Measurements from ENCODE around the gene TRAIP.
A peak's percentile ranks its signal among the peaks of the same experiment; 100 is the strongest.
"Not testable (repeated sequence)": the region's sequence is repeated elsewhere in the genome, so short reads cannot be mapped to it uniquely, and the experiment has no call there.

TRAIP gene, protein sequence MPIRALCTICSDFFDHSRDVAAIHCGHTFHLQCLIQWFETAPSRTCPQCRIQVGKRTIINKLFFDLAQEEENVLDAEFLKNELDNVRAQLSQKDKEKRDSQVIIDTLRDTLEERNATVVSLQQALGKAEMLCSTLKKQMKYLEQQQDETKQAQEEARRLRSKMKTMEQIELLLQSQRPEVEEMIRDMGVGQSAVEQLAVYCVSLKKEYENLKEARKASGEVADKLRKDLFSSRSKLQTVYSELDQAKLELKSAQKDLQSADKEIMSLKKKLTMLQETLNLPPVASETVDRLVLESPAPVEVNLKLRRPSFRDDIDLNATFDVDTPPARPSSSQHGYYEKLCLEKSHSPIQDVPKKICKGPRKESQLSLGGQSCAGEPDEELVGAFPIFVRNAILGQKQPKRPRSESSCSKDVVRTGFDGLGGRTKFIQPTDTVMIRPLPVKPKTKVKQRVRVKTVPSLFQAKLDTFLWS

DNA sequence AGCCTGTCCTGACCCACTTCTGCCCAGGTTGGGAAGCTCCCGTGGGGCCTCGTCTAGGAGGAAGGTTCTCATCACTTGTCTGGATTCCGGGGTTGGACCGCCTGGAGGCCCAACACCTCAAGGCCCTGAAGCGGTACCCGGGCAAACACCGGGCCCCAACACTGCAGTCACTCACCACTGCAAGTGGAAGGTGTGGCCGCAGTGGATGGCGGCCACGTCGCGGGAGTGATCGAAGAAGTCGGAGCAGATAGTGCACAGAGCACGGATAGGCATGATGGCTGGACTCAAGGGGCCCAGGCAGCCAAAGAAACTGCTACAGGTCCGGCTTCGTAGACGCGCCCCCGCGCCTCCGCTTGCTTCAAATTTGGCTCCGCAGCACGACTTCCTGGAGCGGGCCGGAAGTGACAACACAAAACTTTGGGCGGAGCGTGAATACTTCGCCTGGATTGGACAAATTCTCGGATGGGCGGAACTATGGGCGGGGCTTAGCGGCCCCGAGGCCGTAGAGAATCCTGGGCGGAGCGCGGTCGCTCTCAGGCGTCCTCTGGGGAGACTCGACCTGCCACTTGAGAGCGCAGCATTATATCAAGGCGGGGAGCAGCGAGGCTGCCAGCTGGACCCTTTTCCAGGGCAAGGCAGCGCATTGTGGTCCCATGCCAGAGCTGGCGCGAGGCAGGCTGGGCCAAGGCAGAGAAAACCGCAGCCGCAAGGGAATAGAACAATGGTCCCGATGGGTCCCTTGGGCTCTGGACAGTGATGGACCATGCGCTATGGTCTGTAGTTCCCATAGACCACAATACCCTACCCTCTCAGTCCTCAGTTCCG is at the start of gene TRAIP:
Gene TRAIP (minus strand): TSS at position 384 of the 825 bp plus-strand sequence. CDS start 111 bp downstream, at position 273.
- intact Hi-C loops (cut with DNase I): no loop called here
- peak; percentile 86 to 99 (median 94) for DNase-seq

DNA sequence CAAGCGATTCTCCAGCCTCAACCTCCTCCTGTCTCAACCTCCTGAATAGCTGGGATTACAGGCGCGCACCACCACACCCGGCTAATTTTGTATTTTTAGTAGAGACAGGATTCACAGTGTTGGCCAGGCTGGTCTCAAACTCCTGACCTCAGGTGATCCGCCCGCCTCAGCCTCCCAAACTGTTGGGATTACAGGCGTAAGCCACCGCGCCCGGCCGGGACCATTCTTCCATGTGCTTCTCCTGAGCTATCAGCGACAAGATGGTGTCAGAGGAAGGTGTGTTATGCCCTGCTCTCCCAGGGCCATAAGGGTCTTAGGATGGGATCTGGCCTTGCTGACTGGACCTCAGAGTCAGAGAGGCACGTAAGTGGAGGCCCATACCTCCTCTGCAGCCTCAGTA is 48.1 kb upstream of the TRAIP start:
- not testable (repeated sequence) for DNase-seq
- intact Hi-C loops (cut with DNase I): loop anchor here (5.0 to 10.0 kb wide), 2 partner anchors 62 to 200 kb away; no protein-coding TSS in a partner anchor

DNA sequence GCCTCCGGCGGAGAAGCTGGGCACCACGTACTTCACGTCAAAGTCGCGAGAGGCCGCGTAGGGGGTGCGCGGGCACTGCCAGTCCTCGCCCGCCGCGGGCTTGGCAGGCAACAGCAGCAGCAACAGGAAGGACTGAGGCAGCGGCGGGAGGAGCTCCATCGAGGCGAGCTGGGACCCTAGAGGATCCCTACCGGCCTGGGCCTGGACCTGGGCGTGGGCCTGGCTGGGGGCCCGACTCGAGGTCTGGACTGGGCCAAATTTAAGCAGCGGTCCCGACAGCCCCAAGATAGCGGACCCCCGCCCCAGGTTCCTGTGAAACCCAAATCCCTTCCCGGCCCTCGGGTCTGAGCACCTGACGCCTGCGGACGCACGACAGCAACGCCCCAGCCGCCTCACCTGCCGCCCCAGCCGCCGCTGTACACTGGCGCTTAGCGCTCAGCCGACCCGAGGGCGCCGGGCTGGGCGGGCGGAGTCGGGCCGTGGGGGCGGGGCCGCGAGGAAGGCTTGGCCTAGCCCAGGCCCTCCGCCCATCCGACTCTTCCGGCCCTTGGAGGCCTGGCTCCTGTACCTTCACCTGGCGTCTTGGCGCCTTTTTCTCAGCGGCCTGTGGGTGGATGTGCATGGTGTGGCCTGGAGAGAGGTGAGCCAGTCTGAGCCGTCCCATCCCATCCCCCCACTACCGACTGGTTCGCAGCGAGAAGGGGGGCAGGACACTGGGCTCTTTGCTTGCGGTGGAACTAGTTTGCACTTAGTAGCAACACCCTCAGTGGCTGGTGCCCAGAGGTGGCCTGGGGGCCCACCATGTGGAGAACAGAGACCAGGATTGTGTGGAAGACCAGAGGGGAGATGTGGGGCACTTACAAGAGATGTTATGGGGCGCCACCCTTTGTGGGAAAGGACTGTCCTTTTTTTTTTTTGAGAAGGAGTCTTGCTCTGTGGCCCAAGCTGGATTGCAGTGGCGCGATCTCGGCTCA is 47.4 kb upstream of the TRAIP start, which contains the start of gene MST1R:
Gene MST1R (minus strand): TSS at position 423 of the 974 bp plus-strand sequence. CDS start 264 bp downstream, at position 159.
- no peak for DNase-seq
- intact Hi-C loops (cut with DNase I): loop anchor here (5.0 to 10.0 kb wide), 2 partner anchors 61 to 199 kb away; no protein-coding TSS in a partner anchor

DNA sequence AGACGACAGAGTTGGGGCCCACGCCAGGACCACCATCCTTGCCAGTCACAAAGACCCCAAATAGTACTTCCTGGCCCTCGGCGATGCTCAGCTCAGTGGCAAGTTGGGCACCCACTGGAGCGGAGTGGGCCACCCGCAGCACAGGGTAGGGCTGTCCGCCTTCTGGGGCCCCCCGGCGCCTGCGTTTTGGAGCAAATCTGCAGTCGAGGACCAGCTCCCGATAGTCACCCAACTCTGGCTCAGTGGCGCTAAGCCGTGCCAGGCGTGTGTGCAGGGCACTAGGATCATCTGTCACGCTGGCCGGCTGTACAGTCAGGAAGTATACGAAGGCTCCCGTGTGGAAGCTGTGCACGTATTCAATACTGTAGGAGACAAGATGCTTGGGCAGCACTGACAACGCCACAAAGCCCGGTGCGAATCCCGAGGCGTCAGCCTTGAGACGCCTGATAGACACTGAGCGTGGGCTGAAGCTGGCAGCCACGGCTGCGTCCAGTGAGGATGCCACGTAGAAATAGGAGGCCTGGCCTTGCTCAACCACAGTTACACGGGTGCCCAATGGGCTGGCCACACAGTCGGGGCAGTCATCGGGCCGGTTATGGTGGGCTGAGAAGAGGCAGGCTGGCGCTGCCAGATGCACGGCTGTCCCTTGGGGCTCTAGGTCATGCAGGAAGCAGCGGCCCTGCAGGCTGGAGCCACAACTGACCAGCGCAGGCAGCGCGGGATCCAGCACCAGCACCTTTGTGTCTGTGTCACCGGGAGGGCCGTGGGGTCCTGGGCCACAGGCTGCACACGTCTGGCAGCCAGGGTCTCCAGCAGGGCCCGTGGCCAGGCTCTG is 46.4 kb upstream of the TRAIP start:
- intact Hi-C loops (cut with DNase I): loop anchor here (5.0 to 10.0 kb wide), 2 partner anchors 60 to 198 kb away; no protein-coding TSS in a partner anchor
- peak in 1 of 10 donors; percentile 86 for DNase-seq

DNA sequence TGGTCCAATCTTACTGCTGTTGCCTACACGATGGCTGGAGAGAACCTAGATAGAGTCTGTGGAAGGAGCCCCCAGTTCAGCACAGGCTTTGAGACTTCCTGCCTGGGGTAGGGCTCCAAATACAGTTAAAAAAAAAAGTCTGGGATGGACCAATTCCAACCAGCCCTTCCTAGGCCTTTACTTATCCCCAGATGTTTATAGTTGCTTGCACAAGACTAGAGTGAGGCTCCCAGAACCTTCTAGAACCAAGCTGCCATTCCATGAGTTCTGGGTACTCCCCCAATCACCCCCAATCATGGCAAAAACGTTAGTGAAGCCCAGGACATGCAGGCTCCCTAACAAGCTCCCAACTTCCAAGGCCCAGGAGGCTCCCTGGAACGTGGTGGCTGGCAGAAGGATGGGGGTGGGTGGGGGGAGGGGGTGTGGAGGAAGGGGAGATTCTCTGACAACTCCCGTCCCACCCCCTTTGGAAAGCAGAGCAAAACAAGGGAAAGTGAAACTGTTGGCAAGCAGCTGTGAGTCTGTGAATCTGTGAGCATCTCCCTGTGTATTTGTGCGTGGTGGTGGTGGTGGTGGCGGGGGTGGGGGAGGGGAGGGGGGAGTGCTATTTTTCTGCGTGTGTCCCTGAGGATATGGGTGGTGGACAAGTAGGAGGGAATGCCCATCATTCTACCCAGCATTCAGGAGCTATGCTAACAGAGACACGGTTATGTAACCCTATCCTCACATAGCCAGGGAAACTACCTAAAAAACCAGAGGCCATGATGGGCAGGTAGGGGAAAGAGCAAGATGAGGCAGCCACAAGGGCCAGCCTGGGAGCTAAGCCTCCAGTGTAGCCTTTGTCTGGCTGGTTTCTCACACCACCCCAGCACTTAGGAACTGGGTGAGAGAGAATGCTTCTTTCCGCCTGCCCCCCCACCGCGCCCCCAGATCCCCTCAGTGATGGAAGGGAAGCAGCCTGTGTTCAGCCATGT is 45.3 kb upstream of the TRAIP start:
- DNase-seq: no peak
- intact Hi-C loops (cut with DNase I): loop anchor here (5.0 to 10.0 kb wide), 2 partner anchors 59 to 197 kb away; no protein-coding TSS in a partner anchor

DNA sequence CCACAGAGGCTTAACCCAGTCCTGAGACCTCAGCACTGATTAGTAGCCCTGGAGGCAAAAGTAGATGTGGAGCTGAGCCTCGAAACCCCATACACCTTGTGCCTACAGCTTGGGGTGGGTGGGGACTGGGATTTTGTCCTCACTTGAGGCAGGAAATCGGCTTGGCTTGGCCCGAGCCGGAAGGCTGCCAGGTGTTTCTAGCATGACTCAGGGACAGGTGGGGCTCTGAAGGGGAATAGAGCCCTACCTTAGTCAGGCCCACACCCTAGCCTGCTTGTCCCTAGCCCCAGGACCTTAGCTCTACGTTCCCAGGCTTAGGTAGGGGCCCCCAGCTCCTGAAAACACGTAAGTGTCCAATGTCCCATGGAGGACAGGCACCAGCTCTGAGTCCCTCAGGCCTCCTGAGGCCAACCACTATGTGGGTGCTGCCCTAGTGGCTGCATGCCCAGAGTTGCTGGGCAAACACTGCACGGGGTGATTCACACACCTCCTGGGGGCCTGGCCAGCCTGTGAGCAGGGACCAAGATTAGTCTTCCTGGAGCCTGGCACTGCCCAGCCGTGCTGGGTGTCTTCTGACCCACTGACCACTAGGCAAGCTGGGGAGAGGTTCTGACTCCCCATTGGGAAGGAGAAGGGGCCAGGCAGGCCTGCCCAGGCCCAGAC is 44.3 kb upstream of the TRAIP start:
- intact Hi-C loops (cut with DNase I): loop anchor here (5.0 to 10.0 kb wide), 2 partner anchors 58 to 196 kb away; no protein-coding TSS in a partner anchor
- peak in 2 of 10 donors; percentile 27 to 88 for DNase-seq

DNA sequence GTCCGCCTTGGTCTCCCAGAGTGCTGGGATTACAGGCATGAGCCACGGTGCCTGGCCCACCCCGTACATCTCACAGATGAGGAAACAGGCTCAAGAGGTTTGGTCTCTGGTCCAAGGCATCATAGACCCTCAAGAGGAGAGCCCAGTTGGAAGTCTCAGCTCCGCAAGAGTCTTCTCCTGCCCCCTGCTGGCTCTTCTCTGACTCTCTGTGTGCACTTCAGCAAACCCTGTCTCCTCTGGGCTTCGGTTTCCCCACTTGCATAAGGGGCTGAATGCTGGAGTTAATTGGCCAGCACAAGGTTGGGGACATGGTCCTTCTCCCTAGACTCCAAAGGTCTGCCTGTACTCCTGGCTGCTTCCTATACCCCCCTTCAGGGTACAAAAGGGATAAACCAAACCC is 43.5 kb upstream of the TRAIP start:
- peak in 1 of 10 donors; percentile 19 for DNase-seq
- intact Hi-C loops (cut with DNase I): loop anchor here (5.0 to 10.0 kb wide), 2 partner anchors 58 to 195 kb away; no protein-coding TSS in a partner anchor

DNA sequence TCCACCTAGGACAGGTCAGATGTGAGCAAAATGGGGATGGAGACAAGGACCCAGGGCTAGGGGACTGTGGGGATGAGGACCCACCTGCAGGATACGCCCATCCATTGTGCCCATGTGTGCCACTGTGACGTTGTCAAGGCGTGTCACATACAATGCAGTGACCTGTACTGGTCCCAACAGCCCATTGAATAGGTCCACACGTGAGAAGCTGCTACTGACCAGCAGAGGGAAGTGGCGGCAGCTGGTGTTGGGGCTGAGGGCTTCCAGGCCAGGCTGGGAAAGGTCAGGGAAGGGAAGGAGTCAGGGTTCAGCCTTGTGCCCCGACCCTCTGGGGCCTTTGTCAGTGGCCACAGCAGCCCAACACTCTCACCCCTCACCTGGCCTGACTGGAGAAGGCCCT is 42.6 kb upstream of the TRAIP start:
- intact Hi-C loops (cut with DNase I): no loop called here

DNA sequence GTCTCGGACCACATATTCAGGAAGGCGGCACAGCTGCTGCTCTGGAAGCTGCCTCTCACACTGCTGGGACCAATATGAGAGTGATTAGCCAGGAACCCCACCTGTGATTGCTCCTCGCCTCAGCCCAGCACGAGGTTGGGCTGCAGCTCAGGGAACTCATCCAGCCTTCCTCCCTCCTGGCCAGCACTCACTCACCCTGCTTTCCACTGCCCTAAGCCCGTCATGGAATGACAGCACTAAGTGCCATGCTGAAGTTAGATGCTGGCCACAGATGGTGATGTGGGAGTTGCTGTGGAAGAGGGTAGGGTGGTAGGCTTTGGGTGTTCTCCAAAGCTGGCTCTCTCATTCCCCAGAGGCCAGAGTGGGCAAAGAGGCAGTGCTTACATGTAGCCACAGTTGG is 40.0 kb upstream of the TRAIP start:
- DNase-seq: peak in 6 of 10 donors; percentile 24 to 90 (median 56)
- intact Hi-C loops (cut with DNase I): no loop called here

More for the DNA sequence above, 42.6 kb upstream of the TRAIP start:
- no peak for DNase-seq

DNA sequence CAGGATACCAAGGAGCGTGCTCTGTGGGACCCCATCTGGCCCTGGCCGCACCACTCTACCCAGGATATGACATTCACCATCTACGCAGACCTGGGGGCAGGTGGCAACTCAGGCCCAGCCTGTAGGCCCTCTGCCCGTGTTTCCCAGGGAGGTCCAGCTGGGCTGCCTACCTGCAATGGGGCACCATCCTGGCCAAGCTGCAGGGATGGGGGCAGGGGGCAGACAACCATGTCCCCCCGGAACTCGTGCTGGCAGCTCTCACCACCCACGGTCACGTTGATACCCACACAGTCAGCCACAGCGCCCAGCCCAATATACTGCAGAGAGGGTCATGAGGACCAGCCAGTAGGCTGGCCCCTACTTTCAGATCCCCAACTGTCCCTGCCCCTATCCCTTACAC is 39.4 kb upstream of the TRAIP start:
- intact Hi-C loops (cut with DNase I): no loop called here

DNA sequence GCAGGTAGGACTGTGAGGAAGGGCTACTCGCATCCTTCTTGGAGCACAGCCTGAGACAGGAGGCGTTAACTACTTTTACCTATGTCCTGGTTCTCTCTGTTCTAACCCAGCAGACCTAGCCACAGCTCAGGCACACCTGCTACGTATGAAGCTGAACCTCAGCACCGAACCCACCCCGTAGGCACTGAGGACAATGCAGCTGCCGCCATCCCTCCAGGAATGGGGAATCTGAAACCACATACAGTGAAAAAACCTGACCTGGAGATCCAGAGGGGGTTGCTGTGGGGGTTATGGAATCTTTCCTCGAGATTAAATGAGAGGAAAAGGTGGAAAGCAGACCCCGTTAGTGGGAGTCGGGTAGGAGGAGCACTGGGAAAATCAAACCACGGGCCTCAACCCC is 32.9 kb upstream of the TRAIP start:
- no peak for DNase-seq
- intact Hi-C loops (cut with DNase I): no loop called here

More for the DNA sequence above, 39.4 kb upstream of the TRAIP start:
- no peak for DNase-seq

DNA sequence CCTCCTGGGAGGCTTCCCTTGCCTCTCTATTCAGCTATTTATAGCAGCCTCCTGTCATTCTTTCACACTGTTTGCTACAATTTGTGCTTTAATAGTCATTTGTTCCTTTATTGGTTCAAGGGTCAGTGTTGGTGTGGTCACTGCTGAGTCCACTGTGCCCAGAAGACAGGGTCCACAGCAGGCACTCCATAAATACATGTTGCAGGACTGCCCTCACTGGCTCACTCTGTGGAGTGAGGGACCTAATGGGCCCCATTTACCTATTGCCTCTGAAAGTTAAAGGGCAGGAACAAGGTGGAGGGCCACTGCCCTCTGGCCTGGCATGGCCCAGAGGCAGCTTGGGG is 30.5 kb upstream of the TRAIP start:
- DNase-seq: no peak
- intact Hi-C loops (cut with DNase I): no loop called here

DNA sequence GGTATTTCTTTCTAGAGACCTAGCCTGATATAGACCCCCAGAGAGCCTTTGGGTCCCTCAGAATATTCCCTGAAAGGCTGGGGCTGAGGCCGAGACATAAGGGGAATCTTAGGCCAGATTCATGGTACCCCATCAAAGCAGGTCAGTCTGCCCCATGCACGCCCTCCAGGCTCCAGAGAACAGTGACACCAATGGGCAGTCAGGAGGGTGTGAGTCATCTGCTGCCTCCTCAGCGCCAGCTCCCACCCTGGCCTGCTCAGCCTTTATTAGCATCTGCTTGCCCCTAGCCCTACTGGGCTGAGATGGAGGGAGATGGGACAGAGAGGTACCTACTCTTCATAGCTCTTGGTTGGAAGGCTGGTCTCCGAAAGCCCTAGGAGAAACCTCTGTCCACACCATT is 27.6 kb upstream of the TRAIP start:
- DNase-seq: no peak
- intact Hi-C loops (cut with DNase I): no loop called here

DNA sequence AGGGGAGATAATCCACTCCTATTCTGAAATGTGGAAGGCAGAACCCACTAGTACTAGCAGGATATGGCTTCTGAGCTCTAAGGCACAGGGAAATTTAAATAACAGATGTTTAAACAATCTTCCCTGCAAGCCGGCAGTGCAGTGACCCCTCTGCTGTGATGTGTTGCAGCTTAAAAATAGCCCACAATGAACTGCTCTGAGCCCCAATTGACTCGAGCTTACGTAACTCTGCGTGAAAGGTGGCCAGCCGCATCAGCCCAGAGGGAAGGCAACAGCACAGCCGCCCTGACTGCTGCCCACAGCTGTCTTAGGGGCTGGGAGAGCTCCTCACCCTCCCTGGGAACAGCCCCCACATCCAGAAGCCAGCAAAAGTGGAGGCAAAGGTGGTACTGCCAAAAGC is 25.8 kb upstream of the TRAIP start:
- intact Hi-C loops (cut with DNase I): no loop called here

DNA sequence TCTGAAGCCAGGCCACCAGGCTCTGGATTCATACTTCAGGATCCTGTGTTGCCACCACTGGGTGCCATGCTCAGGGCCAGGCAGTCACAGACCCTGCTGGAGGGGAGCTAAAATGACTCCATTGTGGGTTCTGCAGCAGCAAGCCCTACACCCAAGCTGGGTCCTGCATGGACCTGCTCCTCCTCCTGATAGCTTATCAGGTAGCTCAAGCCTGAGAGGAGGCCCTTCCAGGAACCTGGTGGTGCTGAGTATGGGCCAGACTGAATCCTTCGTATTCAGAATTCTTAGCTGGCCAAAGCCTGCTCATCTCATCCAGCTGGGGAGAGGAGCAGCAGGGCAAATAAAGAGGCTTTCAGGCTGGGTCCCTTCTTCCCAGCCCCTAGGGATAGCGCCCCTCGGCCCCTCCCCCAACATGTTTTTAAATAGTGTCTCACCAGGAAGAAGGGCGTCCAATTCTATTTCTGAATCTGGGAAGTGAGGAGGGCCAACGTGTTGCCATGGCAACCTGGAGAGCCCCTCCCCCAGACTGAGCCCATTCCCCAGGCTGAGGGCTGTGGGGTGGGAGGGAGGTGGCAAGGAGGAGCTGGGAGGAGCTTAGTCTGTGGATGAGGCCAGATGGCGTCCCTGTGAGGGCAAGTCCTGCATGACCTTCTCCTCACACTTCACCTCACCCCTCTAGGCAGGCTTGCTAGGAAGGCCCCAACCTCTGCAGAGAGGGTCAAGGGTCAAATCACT is 24.4 kb upstream of the TRAIP start:
- no peak for DNase-seq
- intact Hi-C loops (cut with DNase I): no loop called here

More for the DNA sequence above, 25.8 kb upstream of the TRAIP start:
- no peak for DNase-seq

DNA sequence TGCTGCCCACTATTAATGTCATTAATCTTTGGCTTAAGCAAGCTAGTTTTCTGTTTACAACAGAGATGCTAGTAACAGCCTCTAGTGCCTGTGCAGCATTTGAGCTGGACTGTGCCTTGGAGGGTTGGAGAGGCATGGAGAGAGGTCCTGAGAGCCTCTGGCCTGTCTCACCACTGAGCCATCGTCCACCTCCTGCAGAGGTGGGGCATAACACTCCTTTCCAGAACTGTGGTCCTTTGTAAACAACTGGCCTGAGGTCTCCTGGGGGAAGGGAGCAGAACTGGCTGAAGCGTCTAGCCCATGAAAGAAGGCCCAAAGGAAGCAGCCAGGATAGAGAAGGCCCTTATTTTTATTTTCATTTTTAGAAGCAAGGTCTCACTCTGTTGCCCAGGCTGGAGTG is 23.4 kb upstream of the TRAIP start:
- intact Hi-C loops (cut with DNase I): no loop called here
- no peak for DNase-seq

All from posterior cingulate gyrus (tissue), 11 donors.